Uterus (tissue), 4 donors: ENCODE data around the gene ZNF217. TPM values are rescaled to one million over a fixed set of nuclear protein-coding genes. Genes with fewer than 3 reads are reported as not detected.
A peak's percentile ranks its signal among the peaks of the same experiment; 100 is the strongest.
"Not testable (repeated sequence)": the region's sequence is repeated elsewhere in the genome, so short reads cannot be mapped to it uniquely, and the experiment has no call there.

Source experiments
- DNase-seq, 2 donors: peaks; one replicate each; pipeline ENCODE4 v3.0.0-alpha.2; 2019 to 2020
- H3K27ac ChIP-seq, 2 donors: fragments of 200-600 bp; sonication (generic); 1 replicate in 1 of 2; 2 replicates in 1 of 2; pipeline ENCODE4 v1.5.1; 2016 to 2018
- H3K27me3 ChIP-seq, 2 donors: fragments of 200-600 bp; sonication (generic); one replicate each; pipeline ENCODE4 v1.5.1; 2018 to 2019; ENCODE audit warnings: control low read depth in 1 of 2
- H3K36me3 ChIP-seq, 2 donors: fragments of 200-600 bp; sonication (generic); one replicate each; pipeline ENCODE4 v1.5.1; 2019; ENCODE audit warnings: control low read depth in 1 of 2
- H3K4me1 ChIP-seq, 2 donors: fragments of 200-600 bp; sonication (generic); one replicate each; pipeline ENCODE4 v1.5.1; 2018 to 2019; ENCODE audit warnings: control low read depth in 1 of 2
- H3K4me3 ChIP-seq, 2 donors: fragments of 200-600 bp; sonication (generic); 1 replicate in 1 of 2; 2 replicates in 1 of 2; pipeline ENCODE4 v1.5.1; 2018 to 2019; ENCODE audit warnings: mild to moderate bottlenecking in 1 of 2
- H3K9me3 ChIP-seq, 2 donors: fragments of 200-600 bp; sonication (generic); one replicate each; pipeline ENCODE4 v1.5.1; 2019; ENCODE audit warnings: control low read depth in 1 of 2
- CTCF ChIP-seq, 4 experiments: fragments of 200-600 bp in 2 of 4; fragments of 450-650 bp in 2 of 4; sonication (generic) in 2 of 4; IDR thresholded peaks; one replicate each; pipeline ENCODE4 v1.5.1; 2016 to 2019; ENCODE audit warnings: antibody characterized with exemption in 4 of 4, mild to moderate bottlenecking in 2 of 4, moderate library complexity in 1 of 4
- POLR2A ChIP-seq, 2 donors: fragments of 450-650 bp; IDR thresholded peaks; one replicate each; pipeline ENCODE4 v1.6.1; 2016; ENCODE audit warnings: antibody characterized with exemption in 2 of 2, mild to moderate bottlenecking in 1 of 2, moderate library complexity in 1 of 2
- intact Hi-C: fragments of 100-400 bp; cut with DNase I; formaldehyde crosslinking; loops from one replicate; pipeline ENCODE4 v1.15.1; 2023; ENCODE audit warnings: low total_unique reads
- total RNA-seq, 4 donors: library from RNA; depleted of rRNA in 3 of 4; stranded (reverse); fragments of >200 nt in 3 of 4; gene quantifications; one replicate each; pipeline versions ENCODE4 v1.1.0 to v1.2.4, GENCODE V29; 2014 to 2023
- donor health status: DM: yes; HTN: yes; CAD: no.

ZNF217 gene
- total RNA-seq, 4 donors from 2014 or later, result 7.4 to 37.8 (median 18.4) TPM

GRCh38 chr20:53626584-53626983, 32.9 kb upstream of the ZNF217 start:
- TF ChIP-seq POLR2A (IDR thresholded peaks at IDR 0.05) (no peak), CTCF (IDR thresholded peaks at IDR 0.05) (no peak)
- Histone ChIP-seq H3K27me3 (no peaks in the 10 kb centered on the region), H3K27ac (no peak overlapping the region), H3K36me3 (no peaks in the 10 kb centered on the region), H3K4me1 (peaks cover 3 to 14% of the 10 kb centered on the region in 2 donors), H3K4me3 (no peak overlapping the region), H3K9me3 (no peaks in the 10 kb centered on the region)
- no peak for DNase-seq
- intact Hi-C loops, result no loop called here

GRCh38 chr20:53625311-53626129, 31.9 kb upstream of the ZNF217 start:
- H3K27me3 ChIP-seq, result no peaks in the 10 kb centered on the region
- H3K36me3 ChIP-seq, result no peaks in the 10 kb centered on the region
- no peaks in the 10 kb centered on the region for H3K9me3 ChIP-seq
- intact Hi-C loops, result no loop called here
- peak overlapping the region; percentile 89 to 95 for H3K27ac ChIP-seq
- no peak overlapping the region for H3K4me3 ChIP-seq
- TF ChIP-seq CTCF (IDR thresholded peaks at IDR 0.05), result no peak
- TF ChIP-seq POLR2A (IDR thresholded peaks at IDR 0.05), result no peak
- DNase-seq, result no peak
- H3K4me1 ChIP-seq, result peaks cover 8 to 14% of the 10 kb centered on the region in 2 donors

GRCh38 chr20:53624927-53625250, 31.2 kb upstream of the ZNF217 start:
- H3K4me3 ChIP-seq, H3K9me3 ChIP-seq, H3K36me3 ChIP-seq, DNase-seq, H3K27me3 ChIP-seq, intact Hi-C loops: not testable (repeated sequence)
- Histone ChIP-seq H3K27ac (peak overlapping the region; percentile 89 to 95), H3K4me1 (peaks cover 8 to 14% of the 10 kb centered on the region in 2 donors)

- no peaks in the 10 kb centered on the region for H3K27me3 ChIP-seq
- peak overlapping the region; percentile 89 to 95 for H3K27ac ChIP-seq
- intact Hi-C loops, result no loop called here
- no peaks in the 10 kb centered on the region for H3K36me3 ChIP-seq
- TF ChIP-seq POLR2A (IDR thresholded peaks at IDR 0.05) (peak; percentile 37 to 44), CTCF (IDR thresholded peaks at IDR 0.05) (no peak)
- no peaks in the 10 kb centered on the region for H3K9me3 ChIP-seq
- DNase-seq, result peak; percentile 68 to 82
- H3K4me1 ChIP-seq, result peaks cover 8 to 14% of the 10 kb centered on the region in 2 donors
- H3K4me3 ChIP-seq, result peak overlapping the region; percentile 25 to 33
Measured at GRCh38 chr20:53623454-53624211, 30.0 kb upstream of the ZNF217 start.

GRCh38 chr20:53623134-53623453, 29.5 kb upstream of the ZNF217 start:
- Histone ChIP-seq H3K4me3 (peak overlapping the region; percentile 25 to 33), H3K9me3 (no peaks in the 10 kb centered on the region), H3K4me1 (peaks cover 8 to 14% of the 10 kb centered on the region in 2 donors), H3K36me3 (no peaks in the 10 kb centered on the region), H3K27ac (peak overlapping the region; percentile 89 to 95), H3K27me3 (no peaks in the 10 kb centered on the region)
- DNase-seq, result no peak
- peak in 1 of 4 experiments; percentile 5 for TF ChIP-seq CTCF (IDR thresholded peaks at IDR 0.05)
- TF ChIP-seq POLR2A (IDR thresholded peaks at IDR 0.05), result no peak
- intact Hi-C loops, result no loop called here
